IMR-90 (cell line): ENCODE data around the gene VPS41. TPM values are rescaled to one million over a fixed set of nuclear protein-coding genes. Genes with fewer than 3 reads are reported as not detected.

ENCODE experiments used
- ATAC-seq: fragments of 200-7000 bp; cut with Tn5 transposase; 2 replicates; pipeline ENCODE4 v1.9.1; 2020; ENCODE audit warnings: low read depth, mild to moderate bottlenecking, moderate library complexity
- BruUV-seq: library from RNA; stranded (reverse); fragments of 400-500 nt; replicated peaks from 2 replicates; lab custom pipeline; 2021; lab: Mats Ljungman, UMichigan
- CTCF ChIA-PET: fragments of 300-600 bp; formaldehyde crosslinking; extraction: SDS; loops from one replicate; lab custom pipeline; 2021; ENCODE audit warnings: antibody characterized with exemption; lab: Yijun Ruan, JAX
- POLR2A ChIA-PET: fragments of 300-600 bp; sonication (Branson Sonifier 250); formaldehyde crosslinking; loops from one replicate; lab custom pipeline; 2022; ENCODE audit warnings: antibody characterized with exemption; ENCODE audit not compliant: unreplicated experiment; lab: Charles Lee
- DNase-seq: peaks from one replicate; pipeline ENCODE4 v3.0.0; 2013
- H2AFZ ChIP-seq: replicated peaks from 2 replicates; pipeline ENCODE3; 2013; ENCODE audit warnings: low read length, mild to moderate bottlenecking; ENCODE audit not compliant: poor library complexity
- H2AK5ac ChIP-seq: 2 replicates; pipeline ENCODE4 v1.6.1; 2013; ENCODE audit warnings: low read depth, low read length, inconsistent platforms
- H2AK9ac ChIP-seq: replicated peaks from 2 replicates; pipeline ENCODE3; 2013; ENCODE audit warnings: mild to moderate bottlenecking, low read depth, low read length, moderate library complexity; ENCODE audit not compliant: poor library complexity
- H2BK120ac ChIP-seq: 2 replicates; pipeline ENCODE4 v1.6.1; 2013; ENCODE audit warnings: low read depth, low read length, inconsistent platforms
- H2BK15ac ChIP-seq: 3 replicates; pipeline ENCODE4 v1.6.1; 2013; ENCODE audit warnings: low read depth, low read length, inconsistent platforms
- H2BK20ac ChIP-seq: 2 replicates; pipeline ENCODE4 v1.6.1; 2013; ENCODE audit warnings: low read depth, mild to moderate bottlenecking, inconsistent platforms, low read length, moderate library complexity
- H2BK5ac ChIP-seq: 2 replicates; pipeline ENCODE4 v1.6.1; 2013; ENCODE audit warnings: mild to moderate bottlenecking, low read depth, low read length, inconsistent platforms; ENCODE audit not compliant: poor library complexity, severe bottlenecking
- H3K14ac ChIP-seq: replicated peaks from 2 replicates; pipeline ENCODE4 v1.6.1; 2013; ENCODE audit warnings: low read depth, low read length, inconsistent platforms
- H3K18ac ChIP-seq: 2 replicates; pipeline ENCODE4 v1.6.1; 2013; ENCODE audit warnings: low read depth, low read length, control low read depth
- H3K23ac ChIP-seq: 2 replicates; pipeline ENCODE4 v1.6.1; 2013; ENCODE audit warnings: low read depth, low read length, inconsistent platforms
- H3K27ac ChIP-seq: 2 replicates; pipeline ENCODE4 v1.5.1; 2013; ENCODE audit warnings: mild to moderate bottlenecking, control low read depth, low read length; ENCODE audit not compliant: insufficient read depth
- H3K27me3 ChIP-seq: 2 replicates; pipeline ENCODE4 v1.6.1; 2013; ENCODE audit warnings: low read length; ENCODE audit not compliant: control insufficient read depth, insufficient read depth
- H3K36me3 ChIP-seq: 2 replicates; pipeline ENCODE4 v1.6.1; 2013; ENCODE audit warnings: low read length, mixed read lengths; ENCODE audit not compliant: control insufficient read depth, insufficient read depth
- H3K4ac ChIP-seq: 2 replicates; pipeline ENCODE4 v1.6.1; 2013; ENCODE audit warnings: low read depth, low read length, inconsistent platforms
- H3K4me1 ChIP-seq: 2 replicates; pipeline ENCODE4 v1.6.1; 2013; ENCODE audit warnings: low read length, mixed read lengths; ENCODE audit not compliant: control insufficient read depth, insufficient read depth
- H3K4me2 ChIP-seq: 2 replicates; pipeline ENCODE4 v1.6.1; 2013; ENCODE audit warnings: low read depth, mild to moderate bottlenecking, control low read depth, low read length, moderate library complexity
- H3K4me3 ChIP-seq: 2 replicates; pipeline ENCODE4 v1.5.1; 2013; ENCODE audit warnings: low read depth, mild to moderate bottlenecking, control low read depth, low read length, moderate library complexity; ENCODE audit not compliant: insufficient read depth
- H3K56ac ChIP-seq: 2 replicates; pipeline ENCODE4 v1.6.1; 2013; ENCODE audit warnings: low read length, inconsistent platforms; ENCODE audit not compliant: insufficient read depth; ENCODE audit errors: extremely low read depth
- H3K79me1 ChIP-seq, 2 experiments: 2 replicates each; pipeline ENCODE4 v1.6.1; 2013; ENCODE audit warnings: low read length in 2 of 2, inconsistent platforms in 1 of 2, low read depth in 1 of 2
- H3K9ac ChIP-seq: 2 replicates; pipeline ENCODE4 v1.6.1; 2013; ENCODE audit warnings: low read depth, low read length, control low read depth
- H3K9me1 ChIP-seq: 2 replicates; pipeline ENCODE4 v1.6.1; 2013; ENCODE audit warnings: low read length, inconsistent platforms; ENCODE audit not compliant: insufficient read depth
- H3K9me3 ChIP-seq: 2 replicates; pipeline ENCODE4 v1.6.1; 2013; ENCODE audit warnings: low read length; ENCODE audit not compliant: control insufficient read depth, insufficient read depth
- H4K20me1 ChIP-seq: 2 replicates; pipeline ENCODE4 v1.6.1; 2013; ENCODE audit warnings: low read length, inconsistent platforms; ENCODE audit not compliant: insufficient read depth
- H4K5ac ChIP-seq: 2 replicates; pipeline ENCODE4 v1.6.1; 2013; ENCODE audit warnings: mild to moderate bottlenecking, low read depth, low read length, control low read depth
- H4K8ac ChIP-seq, 2 experiments: 2 replicates each; pipeline ENCODE4 v1.6.1; 2013; ENCODE audit warnings: low read depth in 2 of 2, low read length in 2 of 2, control low read depth in 1 of 2, inconsistent platforms in 1 of 2
- H4K91ac ChIP-seq: 2 replicates; pipeline ENCODE4 v1.6.1; 2013; ENCODE audit warnings: low read depth, low read length, inconsistent platforms; ENCODE audit not compliant: insufficient read depth
- BHLHE40 ChIP-seq: fragments of 150-350 bp; IDR thresholded peaks from 2 replicates; pipeline ENCODE4 v1.6.1; 2016; ENCODE audit warnings: mild to moderate bottlenecking, low read depth, low read length
- CEBPB ChIP-seq: IDR thresholded peaks from 2 replicates; pipeline ENCODE4 v1.6.1; 2012; ENCODE audit warnings: low read depth, low read length, improper control_type of control experiment
- FOS ChIP-seq: fragments of 150-350 bp; IDR thresholded peaks from 2 replicates; pipeline ENCODE4 v1.6.1; 2016; ENCODE audit warnings: low read depth, low read length
- MAFK ChIP-seq: IDR thresholded peaks from 2 replicates; pipeline ENCODE4 v1.6.1; 2012; ENCODE audit warnings: low read depth, low read length, improper control_type of control experiment
- MAZ ChIP-seq: IDR thresholded peaks from 2 replicates; pipeline ENCODE4 v1.6.1; 2012; ENCODE audit warnings: low read depth, mild to moderate bottlenecking, low read length, improper control_type of control experiment, moderate library complexity, borderline replicate concordance
- MXI1 ChIP-seq: IDR thresholded peaks from 2 replicates; pipeline ENCODE4 v1.6.1; 2012; ENCODE audit warnings: low read depth, mild to moderate bottlenecking, low read length, moderate library complexity, borderline replicate concordance
- POLR2A ChIP-seq: IDR thresholded peaks from 2 replicates; pipeline ENCODE4 v1.6.1; 2012; ENCODE audit warnings: mild to moderate bottlenecking, low read depth, low read length
- RCOR1 ChIP-seq: IDR thresholded peaks from 2 replicates; pipeline ENCODE4 v1.6.1; 2012; ENCODE audit warnings: mild to moderate bottlenecking, low read length, improper control_type of control experiment; ENCODE audit not compliant: insufficient replicate concordance
- WGBS, 2 experiments: methylation state at CpG; one replicate each; pipeline versions ENCODE4 v1.1.5 to v1.1.7; 2013; ENCODE audit warnings: missing lambda C conversion rate in 2 of 2; ENCODE audit not compliant: insufficient read length in 1 of 2; ENCODE audit errors: extremely low coverage in 2 of 2; 5-methylcytosine and 5-hydroxymethylcytosine counted together
- dilution Hi-C: fragments of 300-500 bp; cut with HindIII; formaldehyde crosslinking; loops from one replicate; pipeline ENCODE4 v1.14.3; 2018; ENCODE audit warnings: low sequenced_read_pairs; ENCODE audit not compliant: unreplicated experiment
- in situ Hi-C: fragments of 300-500 bp; cut with MboI; formaldehyde crosslinking; loops from 3 replicates; pipeline ENCODE4 v1.14.3; 2019; ENCODE audit warnings: low sequenced_read_pairs, inconsistent platforms, mixed read lengths
- intact Hi-C: fragments of 100-400 bp; cut with micrococcal nuclease; formaldehyde crosslinking; loops from 2 replicates; pipeline ENCODE4 v1.10.0; 2022
- polyA plus RNA-seq, 3 experiments: library from polyadenylated mRNA; depleted of rRNA; stranded (reverse); fragments of >200 nt; gene quantifications; 2 replicates each; pipeline ENCODE4 v1.2.3, GENCODE V29; 2012; ENCODE audit warnings: low replicate concordance in 1 of 3
- total RNA-seq: library from RNA; depleted of rRNA; stranded (reverse); fragments of >200 nt; gene quantifications from 2 replicates; pipeline ENCODE4 v1.2.3, GENCODE V29; 2012
- TF ChIP-seq, protein P1 (sequence below): fragments of 150-350 bp; IDR thresholded peaks from 2 replicates; pipeline ENCODE4 v1.6.1; 2016; ENCODE audit warnings: low read depth, mild to moderate bottlenecking, low read length, moderate library complexity, borderline replicate concordance

The VPS41 gene
- total and polyA plus RNA-seq, 2 of the 4 experiments (the other 2 are of a cell fraction): 16.0 to 28.0 TPM

- peak overlapping the region; percentile 24; the same call in 1 of the 3 replicates for H2BK15ac ChIP-seq
- H4K8ac ChIP-seq: peak overlapping the region in 1 of 2 experiments; percentile 36; a peak in 1 of 4 replicates
- no peak overlapping the region for H3K4me3 ChIP-seq
- intact Hi-C loops (no loop called here), dilution Hi-C loops (no loop called here), in situ Hi-C loops (loop anchor here (25.0 kb wide), 1 partner anchor 891 kb away; no protein-coding TSS in a partner anchor)
- H2AFZ ChIP-seq: peak overlapping the region; percentile 40
- H4K20me1 ChIP-seq: no peaks in the 10 kb centered on the region; the same call in 1 of the 2 replicates
- H3K23ac ChIP-seq: no peak overlapping the region; the same call in 1 of the 2 replicates
- peak overlapping the region; percentile 15; the same call in 1 of the 2 replicates for H3K4me2 ChIP-seq
- H3K27ac ChIP-seq: peak overlapping the region; percentile 10; the same call in 1 of the 2 replicates
- H2AK5ac ChIP-seq: no peak overlapping the region
- BruUV-seq: no TSS peak
- H4K5ac ChIP-seq: no peak overlapping the region
- ATAC-seq: peak; percentile 80
- DNase-seq: peak; percentile 78
- H3K27me3 ChIP-seq: no peaks in the 10 kb centered on the region
- H3K14ac ChIP-seq: no peak overlapping the region
- peak overlapping the region; percentile 41; the same call in 1 of the 2 replicates for H4K91ac ChIP-seq
- no peak overlapping the region for H2AK9ac ChIP-seq
- H2BK5ac ChIP-seq: peak overlapping the region; percentile 84
- ChIA-PET CTCF (no interaction called here), POLR2A (no interaction called here)
- H3K18ac ChIP-seq: no peak overlapping the region; the same call in 1 of the 2 replicates
- peak overlapping the region; percentile 53 for H3K4ac ChIP-seq
- peaks cover 5 to 14% of the 10 kb centered on the region in 2 experiments for H3K79me1 ChIP-seq
- 47% methylated on average over 4 of the region's 7 CpGs; no CpG with 5 or more reads in 1 of the 2 experiments for WGBS, 2 experiments
- H3K9me3 ChIP-seq: no peaks in the 10 kb centered on the region
- peaks cover 1% of the 10 kb centered on the region; the same call in 1 of the 2 replicates for H3K36me3 ChIP-seq
- peak overlapping the region; percentile 45; the same call in 1 of the 2 replicates for H2BK120ac ChIP-seq
- H3K9me1 ChIP-seq: no peaks in the 10 kb centered on the region; the same call in 1 of the 2 replicates
- no peak for TF ChIP-seq POLR2A
- TF ChIP-seq MAFK: no peak
- peak; percentile 21 for TF ChIP-seq RCOR1
- TF ChIP-seq CEBPB: peak; percentile 50; the same call in 1 of the 2 replicates
- TF ChIP-seq, protein P1, sequence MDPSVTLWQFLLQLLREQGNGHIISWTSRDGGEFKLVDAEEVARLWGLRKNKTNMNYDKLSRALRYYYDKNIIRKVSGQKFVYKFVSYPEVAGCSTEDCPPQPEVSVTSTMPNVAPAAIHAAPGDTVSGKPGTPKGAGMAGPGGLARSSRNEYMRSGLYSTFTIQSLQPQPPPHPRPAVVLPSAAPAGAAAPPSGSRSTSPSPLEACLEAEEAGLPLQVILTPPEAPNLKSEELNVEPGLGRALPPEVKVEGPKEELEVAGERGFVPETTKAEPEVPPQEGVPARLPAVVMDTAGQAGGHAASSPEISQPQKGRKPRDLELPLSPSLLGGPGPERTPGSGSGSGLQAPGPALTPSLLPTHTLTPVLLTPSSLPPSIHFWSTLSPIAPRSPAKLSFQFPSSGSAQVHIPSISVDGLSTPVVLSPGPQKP: no peak
- TF ChIP-seq MXI1: no peak
- peak; percentile 80 for TF ChIP-seq FOS
- TF ChIP-seq BHLHE40: 0 out of 2 replicates have a peak, but pooled peaks have one; percentile 3
- TF ChIP-seq MAZ: no peak
- H3K4me1 ChIP-seq: peaks cover 5% of the 10 kb centered on the region
- H3K9ac ChIP-seq: no peak overlapping the region
- peak overlapping the region; percentile 47; the same call in 1 of the 2 replicates for H2BK20ac ChIP-seq
- H3K56ac ChIP-seq: no peak overlapping the region; the same call in 1 of the 2 replicates
Observed at GRCh38 chr7:38846280-38846679, 62.7 kb downstream of the VPS41 start.
